GM18505 (cell line): Measurements from ENCODE around the gene CABYR.

Experiments
- ATAC-seq: cut with Tn5 transposase; IDR thresholded peaks from one replicate; pipeline ENCODE4 v1.9.1; 2021; ENCODE audit not compliant: unreplicated experiment
- POLR2A ChIP-seq: IDR thresholded peaks from 4 replicates; pipeline ENCODE4 v1.6.1; 2011; ENCODE audit warnings: borderline replicate concordance; ENCODE audit not compliant: insufficient read depth, insufficient read length; ENCODE audit errors: extremely low read depth

The CABYR gene

GRCh38 chr18:24208270-24209035 lies 69.6 kb downstream of the CABYR start:
- ATAC-seq = no peak
- no peak for TF ChIP-seq POLR2A

- TF ChIP-seq POLR2A = no peak
- no peak for ATAC-seq
These were observed 70.7 kb downstream of the CABYR start for GRCh38 chr18:24209558-24209957.
